HG03097 (cell line): Measurements from ENCODE around the gene LCN1.
"Not testable (repeated sequence)": the region's sequence is repeated elsewhere in the genome, so short reads cannot be mapped to it uniquely, and the experiment has no call there.

Experiments used
- ATAC-seq: cut with Tn5 transposase; IDR thresholded peaks from one replicate; pipeline ENCODE4 v1.9.1; 2021; ENCODE audit not compliant: unreplicated experiment, low FRiP score

The LCN1 gene

DNA sequence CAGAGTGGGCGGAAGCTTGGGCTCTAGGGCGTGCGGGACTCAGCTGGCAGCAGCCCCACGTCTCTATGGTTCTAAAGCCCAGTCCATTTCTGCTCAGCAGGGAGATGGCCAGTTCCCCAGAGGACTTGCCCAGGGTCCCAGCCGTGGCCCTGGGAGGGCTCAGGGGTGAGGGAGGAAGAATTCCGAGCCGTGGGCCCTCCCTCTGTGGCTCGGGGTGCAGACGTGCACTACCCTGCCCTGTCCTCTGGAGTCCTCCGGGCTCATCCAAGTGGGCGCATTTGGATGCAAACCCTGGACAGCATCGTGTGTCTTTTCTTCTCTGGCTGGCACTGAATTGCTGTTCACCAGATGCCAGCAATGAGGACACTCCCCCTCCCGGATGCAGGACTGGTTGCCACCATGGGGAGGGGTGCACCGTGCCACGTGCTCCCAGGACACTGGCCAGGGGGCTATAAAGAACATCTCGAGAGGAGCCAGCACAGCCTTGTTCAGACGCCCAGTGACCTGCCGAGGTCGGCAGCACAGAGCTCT is 24.5 kb downstream of the LCN1 start, which contains the start of gene OBP2A:
TSS of gene OBP2A (plus strand) at position 481 of the 531 bp plus-strand sequence. CDS start 55 bp downstream, outside the sequence.
- not testable (repeated sequence) for ATAC-seq

DNA sequence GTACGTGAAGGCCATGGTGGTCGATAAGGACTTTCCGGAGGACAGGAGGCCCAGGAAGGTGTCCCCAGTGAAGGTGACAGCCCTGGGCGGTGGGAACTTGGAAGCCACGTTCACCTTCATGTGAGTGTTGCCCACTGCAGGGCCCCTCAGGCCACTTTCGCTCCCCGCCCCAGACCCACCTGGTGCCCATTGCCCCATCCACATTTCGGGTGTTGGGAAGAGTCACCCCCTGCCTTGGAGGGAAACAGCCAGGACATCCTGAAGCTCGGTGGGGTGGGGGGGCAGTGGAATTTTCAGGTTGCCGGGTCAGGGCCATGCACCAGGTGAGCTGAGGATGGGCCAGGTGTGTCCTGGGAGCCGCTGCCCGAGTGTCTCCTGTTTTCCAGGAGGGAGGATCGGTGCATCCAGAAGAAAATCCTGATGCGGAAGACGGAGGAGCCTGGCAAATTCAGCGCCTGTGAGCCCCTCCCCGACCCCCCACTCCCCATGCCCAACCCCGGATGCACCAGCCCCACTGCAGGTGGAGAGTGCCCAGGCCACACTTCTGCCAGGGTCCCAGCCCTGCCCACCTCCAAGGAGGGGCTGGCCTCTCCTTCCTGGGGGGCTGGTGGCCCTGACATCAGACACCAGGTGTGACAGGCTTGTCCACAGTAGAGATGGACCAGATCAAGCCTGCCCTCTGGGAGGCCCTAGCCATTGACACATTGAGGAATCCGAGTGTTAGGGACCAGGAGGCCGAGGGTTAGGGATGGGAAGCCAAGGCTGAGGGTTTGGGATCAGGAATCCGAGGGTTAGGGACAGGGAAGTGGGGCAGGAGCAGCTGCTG is 25.8 kb downstream of the LCN1 start:
- ATAC-seq, result not testable (repeated sequence)

DNA sequence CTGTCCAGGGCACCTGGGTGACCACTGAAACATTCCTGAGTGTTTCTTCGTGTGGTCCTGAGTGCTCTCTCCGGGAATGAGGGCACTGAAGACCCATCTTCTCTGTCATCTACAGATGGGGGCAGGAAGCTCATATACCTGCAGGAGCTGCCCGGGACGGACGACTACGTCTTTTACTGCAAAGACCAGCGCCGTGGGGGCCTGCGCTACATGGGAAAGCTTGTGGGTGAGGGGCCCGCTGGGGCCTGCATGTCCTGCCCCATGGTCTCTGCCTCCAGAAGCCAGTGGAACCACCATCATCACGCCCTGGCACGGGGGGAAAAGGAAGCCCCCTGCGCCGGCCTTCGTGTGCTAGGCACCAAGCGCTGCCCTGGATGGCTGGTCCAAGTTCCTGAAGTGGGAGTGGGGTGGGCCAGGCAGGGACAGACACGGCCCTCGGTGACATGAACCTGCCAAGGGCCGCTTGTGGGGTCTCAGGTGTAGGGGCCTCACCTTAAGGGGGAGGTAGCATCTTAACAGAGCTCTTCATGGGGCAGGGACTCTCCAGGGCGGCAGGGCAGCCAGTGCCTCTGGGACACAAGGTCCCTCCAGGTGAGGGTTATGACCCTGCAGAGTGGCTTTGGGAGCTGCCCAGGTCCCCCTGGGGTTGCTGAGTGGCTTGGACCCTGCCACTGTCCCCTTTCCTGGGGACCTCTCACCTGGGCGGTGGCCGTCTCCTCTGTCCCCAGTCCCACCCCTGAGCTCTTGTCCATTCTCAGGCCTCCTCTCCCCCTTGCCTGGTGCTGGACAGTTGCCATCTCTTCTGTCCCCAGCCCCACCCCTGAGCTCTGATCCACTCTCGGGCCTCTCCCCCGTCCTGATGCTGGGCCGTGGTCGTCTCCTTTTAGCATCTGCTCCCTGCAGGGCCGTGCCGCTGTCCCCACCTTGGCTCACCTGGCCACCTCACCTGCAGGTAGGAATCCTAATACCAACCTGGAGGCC is 26.8 kb downstream of the LCN1 start:
- ATAC-seq, result no peak

DNA sequence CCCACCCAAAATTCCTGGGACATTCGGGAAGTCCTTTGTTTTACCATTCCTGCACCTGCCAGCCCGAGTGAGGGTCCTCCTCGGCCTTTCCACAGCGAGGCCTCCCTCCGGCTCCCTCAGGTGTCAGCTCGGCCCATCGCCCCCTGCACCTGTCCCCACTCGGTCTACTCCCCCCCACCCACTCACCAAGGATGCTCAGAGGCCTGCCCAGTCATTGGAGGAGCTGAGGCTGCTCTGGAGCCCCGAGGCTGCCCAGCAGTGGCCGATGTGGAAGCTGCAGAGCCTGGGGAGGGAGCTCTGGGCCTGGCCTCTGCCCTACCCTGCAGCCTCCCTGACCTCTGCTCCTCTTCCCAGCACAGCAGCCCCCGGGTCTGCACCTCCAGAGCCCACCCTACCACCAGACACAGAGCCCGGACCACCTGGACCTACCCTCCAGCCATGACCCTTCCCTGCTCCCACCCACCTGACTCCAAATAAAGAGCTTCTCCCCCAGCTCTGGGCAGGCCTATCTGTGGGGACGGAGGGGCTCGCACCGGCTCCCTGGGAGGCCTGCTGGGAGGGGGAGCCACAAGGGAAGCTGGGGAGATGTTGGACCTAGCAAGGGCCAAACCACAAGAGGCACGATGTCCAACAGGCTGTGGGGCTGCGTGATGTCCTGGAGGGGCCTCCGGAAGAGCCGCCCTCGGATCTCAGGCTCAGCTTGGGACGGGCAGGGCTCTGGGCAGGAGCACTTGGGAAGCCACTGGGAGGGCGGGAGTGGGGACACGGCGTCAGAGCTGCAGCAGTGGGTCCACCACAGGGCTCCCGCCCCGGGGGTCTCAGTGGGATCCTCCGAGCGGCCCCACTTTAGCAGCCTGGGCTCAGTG is 28.5 kb downstream of the LCN1 start:
- ATAC-seq, result not testable (repeated sequence)

DNA sequence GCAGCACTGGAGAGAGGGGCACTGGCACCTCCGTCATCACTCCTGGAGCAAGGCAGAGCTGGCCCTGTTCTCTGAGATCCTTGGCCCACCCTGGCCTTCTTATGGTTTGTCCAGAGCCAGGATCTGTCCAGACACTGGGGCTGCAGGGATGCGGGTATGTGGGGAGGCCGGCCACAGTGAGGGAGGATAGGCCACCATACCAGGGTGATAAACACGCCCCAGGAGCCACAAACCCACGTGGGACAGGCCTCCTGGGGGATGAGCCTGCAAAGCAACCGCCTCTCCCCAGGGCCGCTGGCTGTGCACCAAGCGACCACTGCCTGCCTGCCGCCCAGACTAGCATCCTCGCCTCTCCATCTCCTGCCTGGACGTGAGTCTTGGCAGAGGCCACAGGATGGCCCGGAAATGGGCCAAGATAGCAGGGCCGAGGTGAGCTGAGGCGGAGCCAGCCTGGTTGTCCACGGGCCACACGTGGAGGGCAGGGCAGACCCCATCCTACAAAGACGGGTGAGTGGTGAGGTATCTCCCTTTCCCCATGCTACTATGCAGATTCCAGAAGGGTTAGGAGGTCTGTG is 29.2 kb downstream of the LCN1 start:
- ATAC-seq, result no peak

DNA sequence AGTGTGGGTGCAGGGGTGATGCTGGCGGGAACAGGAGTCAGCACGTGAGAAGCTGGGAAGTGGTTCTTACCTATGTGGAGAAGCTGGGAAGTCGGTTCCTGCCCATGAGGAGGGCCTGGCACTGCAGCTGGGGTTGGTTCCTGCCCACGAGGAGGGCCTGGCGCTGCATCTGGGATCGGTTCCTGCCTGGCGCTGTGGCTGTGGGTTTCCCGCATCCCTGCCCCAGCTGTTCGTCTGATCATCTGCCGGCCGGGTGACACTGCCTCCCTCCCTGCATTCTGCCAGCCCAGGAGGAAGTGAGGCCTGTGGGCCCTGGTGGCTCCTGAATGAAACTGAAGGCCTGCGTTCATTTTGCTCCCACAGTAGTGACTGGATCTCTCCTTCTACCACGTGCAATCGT is 29.8 kb downstream of the LCN1 start:
- no peak for ATAC-seq

DNA sequence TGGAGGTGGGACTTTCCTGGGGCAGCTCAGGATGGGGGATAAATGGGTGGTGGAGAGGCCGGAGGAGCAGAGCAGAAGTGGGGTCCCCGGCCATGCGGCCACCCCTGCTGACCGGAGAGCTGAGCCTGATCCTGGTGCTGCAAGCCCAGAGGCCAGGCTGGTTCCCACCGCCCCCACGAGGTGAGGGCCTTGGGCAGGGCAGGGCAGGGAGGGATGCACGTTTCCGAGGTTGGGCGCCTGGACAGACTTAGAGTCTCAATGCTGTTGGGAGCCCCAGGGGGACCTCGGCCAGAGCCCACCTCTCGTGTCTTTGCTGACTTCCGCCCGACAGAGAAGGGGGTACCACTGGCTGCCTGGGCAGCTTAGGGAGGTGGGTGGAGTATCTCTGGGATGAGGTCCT is 30.2 kb downstream of the LCN1 start:
- no peak for ATAC-seq

DNA sequence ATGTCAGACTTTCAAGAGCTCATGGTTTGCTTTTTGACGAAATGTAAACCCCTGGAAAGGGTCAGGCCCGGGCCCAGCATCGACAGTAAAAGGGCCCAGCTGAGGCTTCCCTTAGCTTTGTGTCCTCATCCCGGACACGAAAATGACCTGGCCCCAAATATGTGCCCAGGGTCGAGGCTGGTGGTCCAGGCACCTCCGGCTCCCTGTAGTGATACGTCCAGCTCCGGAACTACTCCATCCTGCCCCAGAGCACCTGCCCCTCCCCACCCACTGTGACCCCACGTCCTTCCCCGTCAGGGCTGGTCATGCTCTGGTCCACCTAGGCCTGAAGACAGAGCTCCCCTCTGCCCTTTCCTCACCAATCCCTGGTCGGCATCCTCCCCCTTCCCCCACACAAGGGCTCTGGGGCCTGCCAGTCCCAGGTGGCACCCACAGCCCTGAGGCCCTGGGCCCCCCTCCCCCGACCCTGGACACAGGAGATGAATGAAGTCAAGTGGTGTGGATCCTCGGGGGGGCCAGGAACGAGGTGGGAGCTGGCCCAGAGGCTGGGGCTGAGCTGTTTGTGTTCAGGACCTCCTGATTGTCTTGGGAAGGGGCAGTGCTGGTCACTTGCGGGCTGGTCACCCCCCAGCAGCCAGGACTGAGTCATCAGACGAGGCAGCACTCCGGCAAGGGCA is 30.9 kb downstream of the LCN1 start:
- ATAC-seq, result no peak

DNA sequence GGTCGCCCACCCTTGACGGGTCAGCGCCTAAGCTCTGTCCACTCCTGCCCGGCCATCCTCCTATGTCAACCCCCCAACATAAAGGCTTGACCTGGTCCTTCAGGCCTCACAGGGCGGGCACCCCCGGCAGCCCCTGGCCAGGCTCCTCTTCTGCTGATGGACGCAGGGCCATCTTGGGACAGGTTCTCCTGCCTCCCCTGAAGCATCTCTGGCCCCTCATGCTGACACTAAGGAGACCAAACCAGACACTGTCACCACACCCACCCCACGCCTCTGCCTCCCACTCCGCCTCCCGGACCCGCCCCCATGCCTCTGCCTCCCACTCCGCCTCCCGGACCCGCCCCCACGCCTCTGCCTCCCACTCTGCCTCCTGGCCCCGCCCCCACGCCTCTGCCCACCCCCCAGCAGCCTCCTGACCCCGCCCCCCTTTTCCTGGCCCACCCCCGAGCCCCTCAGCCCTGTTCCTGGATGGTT is 31.5 kb downstream of the LCN1 start:
- ATAC-seq, result no peak

DNA sequence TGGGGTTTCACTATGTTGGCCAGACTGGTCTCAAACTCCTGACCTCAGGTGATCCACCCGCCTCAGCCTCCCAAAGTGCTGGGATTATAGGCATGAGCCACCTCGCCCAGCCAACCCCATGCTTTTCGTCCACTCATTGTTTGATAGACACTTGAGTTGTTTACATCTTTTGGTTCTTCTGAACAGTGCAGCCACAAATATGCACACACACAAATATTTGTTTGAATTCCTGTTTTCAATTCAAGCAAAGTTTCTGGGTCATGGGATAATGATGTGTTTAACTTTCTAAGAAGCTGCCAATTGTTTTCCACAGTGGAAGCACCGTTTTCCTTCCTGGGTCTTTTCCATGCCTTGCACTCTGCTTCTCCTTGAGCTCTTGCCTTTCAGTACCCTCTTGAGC is 33.5 kb downstream of the LCN1 start:
- no peak for ATAC-seq

DNA sequence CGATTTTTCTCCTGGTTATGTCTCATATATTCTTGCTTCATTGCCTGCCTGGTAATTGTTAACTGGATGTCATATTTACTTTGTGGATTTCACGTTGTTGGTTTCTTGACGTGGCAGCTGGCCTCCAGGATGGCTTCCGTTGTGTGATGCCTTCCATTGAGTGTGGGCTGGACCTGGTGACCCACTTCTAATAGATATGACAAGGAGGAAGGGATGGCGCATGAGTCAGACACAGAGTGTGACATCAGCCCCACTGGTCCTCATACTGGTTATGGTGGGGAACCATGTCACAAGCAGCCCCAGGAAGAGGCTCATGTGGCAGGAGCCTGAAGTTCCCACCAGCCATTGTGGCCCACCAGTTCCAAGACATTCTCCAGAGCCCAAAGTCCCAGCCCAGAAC is 34.0 kb downstream of the LCN1 start:
- no peak for ATAC-seq

DNA sequence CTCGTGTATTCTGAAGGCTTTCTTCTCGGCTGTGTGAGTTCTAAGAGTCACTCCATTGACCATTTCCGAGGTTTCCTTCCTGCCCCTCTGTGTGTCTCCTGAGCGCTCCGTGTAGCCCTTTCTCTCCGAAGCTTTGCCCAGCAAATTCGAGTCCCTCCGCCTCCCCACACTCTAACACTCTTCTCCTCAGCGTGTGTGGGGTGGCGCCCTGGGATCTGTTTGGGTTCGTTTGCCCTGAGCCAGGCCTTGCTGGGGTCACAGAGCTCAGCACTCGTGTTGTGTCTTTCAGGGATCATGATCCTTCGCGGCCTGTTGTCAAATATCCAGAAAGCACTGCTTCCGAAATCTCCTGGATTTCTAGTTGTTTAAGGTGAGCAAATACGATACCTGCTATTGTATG is 34.7 kb downstream of the LCN1 start:
- ATAC-seq, result no peak

DNA sequence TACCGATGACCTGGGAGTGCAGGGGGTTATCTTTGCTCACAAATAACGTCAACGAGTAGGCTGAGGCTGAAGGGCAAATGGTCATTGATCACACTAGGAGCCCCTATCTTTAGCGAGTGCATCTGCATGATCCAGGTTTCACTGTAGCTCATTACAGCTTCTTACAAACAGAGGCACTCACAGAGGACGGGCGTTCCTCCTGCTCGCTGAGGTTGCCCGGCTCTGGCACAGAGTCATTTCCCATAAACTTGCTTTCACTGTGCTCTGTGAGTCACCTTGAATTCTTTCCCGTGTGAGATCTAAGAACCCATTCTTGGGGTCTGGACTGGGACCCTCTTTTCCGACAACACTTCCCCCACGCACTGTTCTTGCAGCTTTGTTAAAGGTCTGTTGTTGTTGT is 38.4 kb downstream of the LCN1 start:
- no peak for ATAC-seq

DNA sequence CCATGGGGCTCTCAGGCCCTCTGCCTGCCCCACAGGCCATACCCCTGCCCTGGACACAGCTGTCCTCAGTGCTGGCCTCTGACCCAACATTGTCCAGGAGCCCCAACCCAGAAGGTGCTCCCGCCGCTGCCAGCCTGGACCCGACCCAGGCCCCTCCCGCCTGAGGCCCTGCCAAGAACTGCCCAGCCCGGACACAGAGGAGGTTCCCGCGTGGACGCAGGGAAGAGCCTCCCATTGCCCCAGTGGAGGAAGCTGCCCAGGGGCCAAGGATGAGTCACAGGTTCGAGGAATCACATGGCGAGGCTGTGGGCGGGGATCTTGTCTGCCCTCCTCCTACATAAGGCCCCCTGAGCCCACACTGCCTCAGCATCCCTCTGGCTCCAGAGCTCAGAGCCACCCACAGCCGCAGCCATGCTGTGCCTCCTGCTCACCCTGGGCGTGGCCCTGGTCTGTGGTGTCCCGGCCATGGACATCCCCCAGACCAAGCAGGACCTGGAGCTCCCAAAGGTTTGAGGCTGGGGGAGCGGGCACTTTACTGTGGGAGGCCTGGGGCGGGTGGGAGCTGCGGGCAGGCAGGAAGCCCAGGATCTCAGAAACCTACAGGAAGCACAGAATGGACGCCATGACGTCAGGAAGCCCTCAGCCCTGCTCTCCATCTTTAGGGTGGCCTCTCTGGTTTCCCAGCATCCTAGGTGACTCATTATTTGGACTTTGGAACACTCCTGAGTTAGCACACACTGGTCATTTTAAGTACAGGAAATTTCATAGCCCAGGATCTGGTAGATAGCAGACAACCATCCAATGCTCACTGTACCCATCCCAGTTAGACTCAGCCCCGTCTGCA is 40.4 kb downstream of the LCN1 start, which contains the start of gene PAEP:
TSS of gene PAEP (plus strand) at position 366 of the 844 bp plus-strand sequence.
- ATAC-seq, result no peak

DNA sequence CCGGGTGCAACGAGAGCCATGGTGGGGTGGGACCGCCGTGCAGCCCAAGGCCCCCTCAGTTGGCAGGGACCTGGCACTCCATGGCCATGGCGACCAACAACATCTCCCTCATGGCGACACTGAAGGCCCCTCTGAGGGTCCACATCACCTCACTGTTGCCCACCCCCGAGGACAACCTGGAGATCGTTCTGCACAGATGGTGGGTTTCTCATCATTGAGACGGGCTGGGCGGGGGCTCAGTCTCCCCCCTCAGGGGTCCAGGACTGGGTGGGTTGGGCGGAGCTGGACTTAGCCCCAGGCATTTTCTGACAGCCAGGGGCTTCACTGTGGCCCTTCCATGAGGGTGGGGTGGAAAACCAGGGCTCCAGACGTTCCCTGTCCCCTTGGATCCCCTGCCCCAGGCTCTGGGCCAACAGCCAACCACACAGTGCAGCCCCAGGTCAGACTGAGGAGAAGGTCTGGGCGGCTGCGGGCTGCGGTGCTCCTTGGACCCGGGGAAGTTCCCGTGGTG is 41.0 kb downstream of the LCN1 start:
- no peak for ATAC-seq

DNA sequence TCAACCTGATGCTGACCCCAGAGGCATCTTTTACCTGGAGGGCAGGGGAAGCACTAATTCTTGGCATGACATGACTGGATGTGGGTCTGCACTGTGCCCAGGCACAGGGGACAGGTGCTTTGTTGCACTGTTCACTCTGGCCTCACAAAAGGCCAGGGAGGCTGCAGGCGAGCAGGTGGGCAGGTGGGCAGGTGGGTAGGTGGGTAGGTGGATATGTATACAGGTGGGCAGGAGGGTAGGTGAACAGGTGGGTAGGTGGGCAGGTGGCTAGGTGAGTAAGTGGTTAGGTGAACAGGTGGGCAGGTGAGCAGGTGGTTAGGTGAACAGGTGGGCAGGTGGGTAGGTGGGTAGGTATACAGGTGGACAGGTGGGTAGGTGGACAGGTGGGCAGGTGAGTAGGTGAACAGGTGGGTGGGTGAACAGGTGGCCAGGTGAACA is 41.8 kb downstream of the LCN1 start:
- no peak for ATAC-seq

DNA sequence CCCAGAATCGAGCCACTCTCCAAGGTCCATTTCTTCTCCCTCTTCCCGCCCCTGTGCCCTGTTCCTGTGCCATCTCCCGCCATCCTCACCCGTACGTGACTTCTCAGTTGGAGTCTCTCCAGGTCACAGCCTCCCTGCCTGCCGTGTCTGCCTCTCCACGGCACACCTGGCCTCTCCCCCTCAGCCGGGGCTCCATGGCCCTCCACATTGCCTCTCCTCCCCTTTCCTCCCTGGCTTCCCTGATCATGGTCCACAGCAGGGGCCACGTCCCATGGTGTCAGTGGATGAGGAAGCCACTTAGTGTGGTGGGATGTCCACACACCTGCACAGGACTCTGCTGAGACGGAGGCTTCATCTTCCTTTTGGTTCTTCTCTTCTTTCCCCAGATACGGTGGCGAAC is 42.6 kb downstream of the LCN1 start:
- no peak for ATAC-seq

DNA sequence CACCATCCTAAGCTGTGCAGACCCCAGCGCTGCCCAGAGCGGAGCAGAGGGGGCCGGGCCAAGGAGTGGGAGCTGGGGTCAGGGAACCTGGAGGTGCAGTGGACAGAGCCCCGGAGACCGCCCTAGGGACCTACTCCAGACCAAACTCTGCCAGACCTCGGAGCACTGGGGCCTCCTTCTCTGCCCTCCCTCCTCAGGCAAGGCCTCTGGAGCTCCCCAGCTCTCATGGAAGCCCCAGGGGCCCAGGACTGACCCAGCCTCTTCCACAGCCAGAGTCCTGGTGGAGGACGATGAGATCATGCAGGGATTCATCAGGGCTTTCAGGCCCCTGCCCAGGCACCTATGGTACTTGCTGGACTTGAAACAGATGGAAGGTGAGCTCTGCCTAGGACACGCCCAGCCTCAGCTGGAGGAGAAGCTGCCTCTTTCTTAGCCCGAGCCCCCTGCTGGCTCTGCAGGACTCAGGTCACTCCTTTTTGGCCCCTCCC is 43.9 kb downstream of the LCN1 start:
- no peak for ATAC-seq
